Neural progenitor cell (in vitro differentiated cells): Measurements from ENCODE around the gene OR51A2. TPM values are rescaled to one million over a fixed set of nuclear protein-coding genes. Genes with fewer than 3 reads are reported as not detected.

Experiments used
- DNase-seq: peaks from one replicate; pipeline ENCODE4 v3.0.0-alpha.2; 2016; ENCODE audit warnings: low spot score
- H2AFZ ChIP-seq: fragments of 200-600 bp; sonication (generic); replicated peaks from 2 replicates; pipeline ENCODE4 v1.6.1; 2016; ENCODE audit warnings: antibody characterized with exemption
- H3F3A ChIP-seq: fragments of 200-600 bp; sonication (generic); 2 replicates; pipeline ENCODE4 v1.6.1; 2016; ENCODE audit warnings: antibody characterized with exemption, low read depth
- H3K27ac ChIP-seq: fragments of 200-600 bp; sonication (generic); 2 replicates; pipeline ENCODE4 v1.5.1; 2016; ENCODE audit warnings: mild to moderate bottlenecking
- H3K27me3 ChIP-seq: fragments of 200-600 bp; sonication (generic); 2 replicates; pipeline ENCODE4 v1.6.1; 2016; ENCODE audit warnings: mild to moderate bottlenecking, moderate library complexity
- H3K36me3 ChIP-seq: fragments of 200-600 bp; sonication (generic); 2 replicates; pipeline ENCODE4 v1.5.1; 2016
- H3K4me1 ChIP-seq: fragments of 200-600 bp; sonication (generic); 2 replicates; pipeline ENCODE4 v1.6.1; 2016; ENCODE audit warnings: mixed run types
- H3K4me2 ChIP-seq: fragments of 200-600 bp; sonication (generic); 2 replicates; pipeline ENCODE4 v1.6.1; 2016
- H3K4me3 ChIP-seq: fragments of 200-600 bp; sonication (generic); 2 replicates; pipeline ENCODE4 v1.5.1; 2016
- H3K79me2 ChIP-seq: fragments of 200-600 bp; sonication (generic); 2 replicates; pipeline ENCODE4 v1.6.1; 2016; ENCODE audit warnings: low read depth
- H3K9ac ChIP-seq: fragments of 200-600 bp; sonication (generic); 2 replicates; pipeline ENCODE4 v1.6.1; 2016
- H3K9me3 ChIP-seq: fragments of 200-600 bp; sonication (generic); 2 replicates; pipeline ENCODE4 v1.5.1; 2016; ENCODE audit warnings: low read depth
- H4K20me1 ChIP-seq: fragments of 200-600 bp; sonication (generic); 2 replicates; pipeline ENCODE4 v1.6.1; 2016; ENCODE audit warnings: low read depth
- H3K27ac Mint-ChIP-seq: 3 replicates; pipeline ENCODE4 v1.8.0; 2021; ENCODE audit warnings: mixed read lengths
- H3K27me3 Mint-ChIP-seq: 2 replicates; pipeline ENCODE4 v1.8.0; 2022; ENCODE audit warnings: low read depth, mild to moderate bottlenecking, inconsistent platforms, moderate library complexity, mixed read lengths; ENCODE audit not compliant: insufficient read depth
- H3K36me3 Mint-ChIP-seq: 3 replicates; pipeline ENCODE4 v1.8.0; 2021; ENCODE audit warnings: mixed read lengths
- H3K4me1 Mint-ChIP-seq: 3 replicates; pipeline ENCODE4 v1.8.0; 2021; ENCODE audit warnings: mixed read lengths
- H3K4me3 Mint-ChIP-seq: 3 replicates; pipeline ENCODE4 v1.8.0; 2021; ENCODE audit warnings: mild to moderate bottlenecking, moderate library complexity, mixed read lengths
- H3K9me3 Mint-ChIP-seq: 3 replicates; pipeline ENCODE4 v1.8.0; 2020; ENCODE audit warnings: mixed read lengths
- CTCF ChIP-seq: fragments of 200-600 bp; sonication (generic); IDR thresholded peaks from 2 replicates; pipeline ENCODE4 v1.5.1; 2017; ENCODE audit warnings: antibody characterized with exemption, mild to moderate bottlenecking
- EZH2 ChIP-seq: fragments of 200-600 bp; sonication (generic); IDR thresholded peaks from 2 replicates; pipeline ENCODE4 v1.6.1; 2017; ENCODE audit warnings: antibody characterized with exemption, mild to moderate bottlenecking, moderate library complexity
- EZH2phosphoT487 ChIP-seq: fragments of 200-600 bp; sonication (generic); IDR thresholded peaks from 2 replicates; pipeline ENCODE4 v1.6.1; 2017; ENCODE audit warnings: antibody characterized with exemption
- total RNA-seq: library from RNA; depleted of rRNA; stranded (reverse); fragments of >200 nt; gene quantifications from 2 replicates; pipeline ENCODE4 v1.2.3, GENCODE V29; 2015; ENCODE audit warnings: low replicate concordance

Gene OR51A2
- total RNA-seq, 1 donor from 2014 or later, result not detected

GRCh38 chr11:4947505-4947904 is 8.0 kb downstream of the OR51A2 start, which contains the start of gene OR51A4:
Gene OR51A4 (minus strand): TSS chr11:4947605. CDS start chr11:4947100, 505 bp downstream.
- no peak within 1 kb of the TSS for H3K4me3 ChIP-seq
- H3K9ac ChIP-seq, result no peak within 1 kb of the TSS
- H3K9me3 ChIP-seq, result no peaks in the 10 kb centered on the region
- no peaks in the 10 kb centered on the region for H3K27me3 ChIP-seq
- no peaks in the 10 kb centered on the region for H3K36me3 ChIP-seq
- H3K9me3 Mint-ChIP-seq, result no peaks in the 10 kb centered on the region
- peaks cover 2% of the 10 kb centered on the region for H3K27me3 Mint-ChIP-seq
- no peak within 1 kb of the TSS for H3K27ac Mint-ChIP-seq
- DNase-seq, result no peak
- no peaks in the 10 kb centered on the region for H3K79me2 ChIP-seq
- H2AFZ ChIP-seq, result no peak within 1 kb of the TSS
- H3K4me1 Mint-ChIP-seq, result no peaks in the 10 kb centered on the region
- no peaks in the 10 kb centered on the region for H3K4me1 ChIP-seq
- H4K20me1 ChIP-seq, result no peaks in the 10 kb centered on the region
- no peaks in the 10 kb centered on the region for H3K36me3 Mint-ChIP-seq
- H3K4me2 ChIP-seq, result no peak within 1 kb of the TSS
- no peaks in the 10 kb centered on the region for H3F3A ChIP-seq
- H3K4me3 Mint-ChIP-seq, result no peak within 1 kb of the TSS
- no peak within 1 kb of the TSS for H3K27ac ChIP-seq
- no peak for TF ChIP-seq EZH2phosphoT487
- TF ChIP-seq CTCF, result no peak
- TF ChIP-seq EZH2, result no peak

- no peaks in the 10 kb centered on the region for H3K27me3 Mint-ChIP-seq
- H3K4me1 ChIP-seq, result no peaks in the 10 kb centered on the region
- H4K20me1 ChIP-seq, result no peaks in the 10 kb centered on the region
- no peaks in the 10 kb centered on the region for H3K36me3 Mint-ChIP-seq
- no peak overlapping the region for H3K4me3 Mint-ChIP-seq
- H3K4me3 ChIP-seq, result no peak overlapping the region
- H3K27ac ChIP-seq, result no peak overlapping the region
- H2AFZ ChIP-seq, result no peak overlapping the region
- H3F3A ChIP-seq, result no peaks in the 10 kb centered on the region
- no peaks in the 10 kb centered on the region for H3K27me3 ChIP-seq
- TF ChIP-seq EZH2 (no peak), EZH2phosphoT487 (no peak), CTCF (no peak)
- no peaks in the 10 kb centered on the region for H3K9me3 Mint-ChIP-seq
- H3K4me1 Mint-ChIP-seq, result no peaks in the 10 kb centered on the region
- H3K4me2 ChIP-seq, result no peak overlapping the region
- no peaks in the 10 kb centered on the region for H3K79me2 ChIP-seq
- no peaks in the 10 kb centered on the region for H3K36me3 ChIP-seq
- no peak for DNase-seq
- no peaks in the 10 kb centered on the region for H3K9me3 ChIP-seq
- no peak overlapping the region for H3K27ac Mint-ChIP-seq
- H3K9ac ChIP-seq, result no peak overlapping the region
Measured at GRCh38 chr11:4936745-4937144, 18.8 kb downstream of the OR51A2 start.

- Histone ChIP-seq H3K9ac (no peak overlapping the region), H2AFZ (no peak overlapping the region), H4K20me1 (no peaks in the 10 kb centered on the region), H3F3A (no peaks in the 10 kb centered on the region), H3K4me3 (no peak overlapping the region), H3K79me2 (no peaks in the 10 kb centered on the region), H3K4me2 (no peak overlapping the region), H3K27ac (no peak overlapping the region), H3K36me3 (no peaks in the 10 kb centered on the region), H3K27me3 (no peaks in the 10 kb centered on the region), H3K9me3 (no peaks in the 10 kb centered on the region), H3K4me1 (no peaks in the 10 kb centered on the region)
- Mint-ChIP-seq H3K27me3 (no peaks in the 10 kb centered on the region), H3K4me1 (no peaks in the 10 kb centered on the region), H3K27ac (no peak overlapping the region), H3K36me3 (no peaks in the 10 kb centered on the region), H3K4me3 (no peak overlapping the region), H3K9me3 (no peaks in the 10 kb centered on the region)
- DNase-seq, result no peak
- TF ChIP-seq EZH2phosphoT487, result no peak
- TF ChIP-seq CTCF, result no peak
- no peak for TF ChIP-seq EZH2
Measured at GRCh38 chr11:4932751-4933150, 22.8 kb downstream of the OR51A2 start.
